NK-92 (cell line): ENCODE results near the gene KAT14.
"Not testable (repeated sequence)": the region's sequence is repeated elsewhere in the genome, so short reads cannot be mapped to it uniquely, and the experiment has no call there.

Experiments
- DNase-seq: peaks from one replicate; lab custom pipeline; 2025; ENCODE audit not compliant: unreplicated experiment; lab: John Stamatoyannopoulos, UW

KAT14 gene

GRCh38 chr20:18213002-18213401, 75.3 kb downstream of the KAT14 start:
- DNase-seq, result no peak

DNA sequence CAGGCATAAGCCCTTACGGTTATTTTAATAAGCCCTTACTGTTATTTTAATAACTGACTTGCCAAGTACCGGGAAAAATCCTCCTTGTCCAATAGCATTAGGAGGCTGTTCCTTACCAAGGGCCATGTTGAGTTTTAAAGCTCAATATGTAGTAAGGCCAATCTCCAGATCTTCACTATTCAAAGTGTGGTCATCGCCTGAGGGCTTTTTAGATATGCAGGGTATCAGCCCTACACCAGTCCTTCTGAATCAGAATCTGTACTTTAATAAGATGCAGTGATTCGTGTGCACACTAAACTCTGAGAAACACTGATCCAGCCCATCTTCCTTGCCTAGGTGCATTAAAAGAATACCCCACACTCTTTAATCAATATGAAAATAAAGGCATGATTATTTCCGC, 77.9 kb downstream of the KAT14 start:
- no peak for DNase-seq

DNA sequence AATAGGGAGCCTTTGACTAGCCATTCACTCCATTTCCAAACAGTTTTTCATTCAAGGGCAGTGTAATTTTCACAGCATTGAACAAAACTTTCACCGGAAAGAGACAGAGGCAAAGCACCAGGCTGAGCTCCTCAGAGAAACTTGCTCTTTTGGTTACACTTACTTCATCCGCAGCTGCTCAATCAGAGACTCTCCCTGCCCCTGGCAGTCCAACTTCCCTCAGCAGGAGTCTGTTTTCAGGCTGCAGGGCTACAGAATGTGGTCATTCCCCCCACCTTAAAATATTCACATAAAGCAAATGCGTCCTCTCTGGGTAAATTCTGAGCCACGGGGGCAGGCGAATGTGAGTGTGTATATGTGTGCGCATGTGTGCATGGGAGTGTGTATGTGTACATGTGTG, 80.6 kb downstream of the KAT14 start:
- no peak for DNase-seq

GRCh38 chr20:18223409-18223808, 85.7 kb downstream of the KAT14 start:
- no peak for DNase-seq

DNA sequence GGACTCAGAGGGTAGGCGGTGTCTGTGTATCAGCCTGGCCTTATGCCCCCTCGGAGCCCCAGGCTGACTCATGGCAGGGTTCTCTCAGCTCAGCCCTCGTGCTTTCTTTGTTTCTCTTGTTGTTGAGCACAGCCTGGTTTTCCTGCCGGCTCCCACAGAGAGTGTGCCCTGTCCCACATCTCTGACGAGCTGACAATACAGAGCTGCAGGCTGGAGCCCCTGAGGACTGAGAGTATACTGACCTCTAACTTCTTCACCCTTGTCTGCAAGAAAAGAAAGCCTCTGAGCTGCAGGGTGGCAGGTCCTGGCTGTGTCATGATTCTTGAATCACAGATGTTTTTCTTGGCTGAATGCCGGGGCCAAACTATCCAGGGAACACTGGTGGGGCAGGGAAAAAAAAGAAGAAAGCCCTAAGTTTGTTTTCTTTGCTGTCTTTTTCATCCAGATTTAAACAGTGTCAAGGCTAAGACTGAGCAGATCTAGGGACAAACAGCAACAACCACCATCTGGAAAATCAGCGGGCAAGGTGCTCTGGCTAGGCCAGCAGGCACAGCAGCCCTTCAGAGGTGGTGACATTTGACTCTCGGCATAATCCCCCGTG, 87.4 kb downstream of the KAT14 start:
- no peak for DNase-seq

GRCh38 chr20:18225632-18226031, 88.0 kb downstream of the KAT14 start:
- no peak for DNase-seq

DNA sequence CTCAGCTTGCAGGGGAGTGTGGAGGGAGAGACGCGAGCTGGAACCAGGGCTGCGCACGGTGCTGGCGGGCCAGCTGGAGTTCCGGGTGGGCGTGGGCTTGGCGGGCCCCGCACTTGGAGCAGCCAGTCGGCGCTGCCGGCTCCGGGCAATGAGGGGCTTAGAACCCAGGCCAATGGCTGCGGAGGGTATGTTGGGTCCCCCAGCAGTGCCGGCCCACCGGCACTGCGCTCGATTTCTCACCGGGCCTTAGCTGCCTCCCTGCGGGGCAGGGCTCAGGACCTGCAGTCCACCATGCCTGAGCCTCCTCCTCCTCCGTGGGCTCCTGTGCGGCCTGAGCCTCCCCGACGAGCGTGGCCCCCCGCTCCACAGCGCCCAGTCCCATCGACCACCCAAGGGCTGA, 89.1 kb downstream of the KAT14 start:
- DNase-seq, result not testable (repeated sequence)

- DNase-seq, result no peak
Measured at GRCh38 chr20:18233408-18233943, 95.8 kb downstream of the KAT14 start.
